ENCODE measurements around the gene EVL.

Gene EVL

DNA sequence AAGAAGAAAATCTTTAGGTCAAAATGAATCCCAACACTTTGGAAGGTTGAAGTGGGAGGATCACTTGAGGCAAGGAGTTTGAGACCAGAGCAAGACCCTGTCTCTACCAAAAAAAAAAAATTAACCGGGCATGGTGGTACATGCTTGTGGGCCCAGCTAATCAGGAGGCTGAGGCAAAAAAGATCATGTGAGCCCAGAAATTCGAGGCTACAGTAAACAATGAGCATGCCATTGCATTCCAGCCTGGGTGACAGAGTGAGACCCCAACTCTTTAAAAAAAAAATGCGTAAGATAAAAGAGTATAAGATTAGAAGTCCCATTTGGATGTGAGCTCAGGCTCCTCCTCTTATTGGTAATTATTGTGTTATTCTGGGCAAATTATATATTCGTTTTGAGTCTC lies 30.8 kb upstream of the EVL start:
- Histone ChIP-seq H3K9me3 (ENCODE audit: insufficient read depth, low read length) (no peaks in the 10 kb centered on the region), H3K79me2 (ENCODE audit: low read length) (no peaks in the 10 kb centered on the region), H3K36me3 (replicated peaks; ENCODE audit: low read depth, low read length) (no peaks in the 10 kb centered on the region), H3K27me3 (ENCODE audit: low read depth, low read length) (no peaks in the 10 kb centered on the region), H4K20me1 (ENCODE audit: insufficient read depth, low read length) (no peaks in the 10 kb centered on the region), H3K9ac (ENCODE audit: low read length) (no peak overlapping the region), H3K4me3 (ENCODE audit: low read length) (no peak overlapping the region), H3K27ac (ENCODE audit: low read length) (no peak overlapping the region), H2AFZ (ENCODE audit: low read depth, low read length) (no peak overlapping the region), H3K4me2 (ENCODE audit: low read length) (no peak overlapping the region), H3K4me1 (ENCODE audit: low read length) (no peaks in the 10 kb centered on the region)
- TF ChIP-seq, protein P1, sequence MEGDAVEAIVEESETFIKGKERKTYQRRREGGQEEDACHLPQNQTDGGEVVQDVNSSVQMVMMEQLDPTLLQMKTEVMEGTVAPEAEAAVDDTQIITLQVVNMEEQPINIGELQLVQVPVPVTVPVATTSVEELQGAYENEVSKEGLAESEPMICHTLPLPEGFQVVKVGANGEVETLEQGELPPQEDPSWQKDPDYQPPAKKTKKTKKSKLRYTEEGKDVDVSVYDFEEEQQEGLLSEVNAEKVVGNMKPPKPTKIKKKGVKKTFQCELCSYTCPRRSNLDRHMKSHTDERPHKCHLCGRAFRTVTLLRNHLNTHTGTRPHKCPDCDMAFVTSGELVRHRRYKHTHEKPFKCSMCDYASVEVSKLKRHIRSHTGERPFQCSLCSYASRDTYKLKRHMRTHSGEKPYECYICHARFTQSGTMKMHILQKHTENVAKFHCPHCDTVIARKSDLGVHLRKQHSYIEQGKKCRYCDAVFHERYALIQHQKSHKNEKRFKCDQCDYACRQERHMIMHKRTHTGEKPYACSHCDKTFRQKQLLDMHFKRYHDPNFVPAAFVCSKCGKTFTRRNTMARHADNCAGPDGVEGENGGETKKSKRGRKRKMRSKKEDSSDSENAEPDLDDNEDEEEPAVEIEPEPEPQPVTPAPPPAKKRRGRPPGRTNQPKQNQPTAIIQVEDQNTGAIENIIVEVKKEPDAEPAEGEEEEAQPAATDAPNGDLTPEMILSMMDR (IDR thresholded peaks at IDR 0.05; ENCODE audit: low read depth, low read length), result no peak
- no peak for TF ChIP-seq EZH2phosphoT487 (IDR thresholded peaks at IDR 0.05; ENCODE audit: low read depth)

DNA sequence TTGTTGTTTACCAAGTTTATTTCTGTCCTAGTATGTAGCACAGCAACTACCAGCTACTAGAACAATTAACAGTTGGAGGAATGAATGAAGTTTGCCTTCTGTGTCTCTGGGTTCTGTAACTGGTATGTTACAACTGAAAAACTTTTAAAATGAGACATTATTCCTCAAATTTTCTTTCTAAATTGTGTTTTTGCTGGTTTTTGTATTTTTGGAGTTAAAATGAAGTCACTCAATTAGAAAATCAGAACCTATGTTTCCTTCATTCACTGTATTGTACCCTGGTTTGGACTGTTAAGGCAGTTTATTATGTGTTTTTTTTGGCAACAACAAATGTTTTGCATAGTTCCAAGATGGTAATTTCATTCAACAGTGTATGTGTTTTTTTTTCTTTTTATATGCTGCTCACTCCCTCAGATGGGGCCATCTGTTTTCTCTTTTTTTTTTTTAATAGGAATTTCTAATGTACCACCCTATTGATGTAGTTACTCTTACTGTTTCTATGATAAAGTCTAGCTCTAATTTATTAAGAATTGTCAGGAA lies 30.2 kb upstream of the EVL start:
- no peak overlapping the region for H3K4me3 ChIP-seq (ENCODE audit: low read length)
- no peak overlapping the region for H3K4me2 ChIP-seq (ENCODE audit: low read length)
- no peaks in the 10 kb centered on the region for H3K36me3 ChIP-seq (replicated peaks; ENCODE audit: low read depth, low read length)
- no peak for TF ChIP-seq EZH2phosphoT487 (IDR thresholded peaks at IDR 0.05; ENCODE audit: low read depth)
- TF ChIP-seq, protein P1 (IDR thresholded peaks at IDR 0.05; ENCODE audit: low read depth, low read length), result no peak
- no peak overlapping the region for H2AFZ ChIP-seq (ENCODE audit: low read depth, low read length)
- no peaks in the 10 kb centered on the region for H3K9me3 ChIP-seq (ENCODE audit: insufficient read depth, low read length)
- no peaks in the 10 kb centered on the region; the same call in 1 of the 2 replicates for H4K20me1 ChIP-seq (ENCODE audit: insufficient read depth, low read length)
- H3K79me2 ChIP-seq (ENCODE audit: low read length), result no peaks in the 10 kb centered on the region
- no peaks in the 10 kb centered on the region for H3K4me1 ChIP-seq (ENCODE audit: low read length)
- no peaks in the 10 kb centered on the region for H3K27me3 ChIP-seq (ENCODE audit: low read depth, low read length)
- H3K27ac ChIP-seq (ENCODE audit: low read length), result no peak overlapping the region
- no peak overlapping the region for H3K9ac ChIP-seq (ENCODE audit: low read length)

- Histone ChIP-seq H3K36me3 (replicated peaks; ENCODE audit: low read depth, low read length) (no peaks in the 10 kb centered on the region), H3K27me3 (ENCODE audit: low read depth, low read length) (no peaks in the 10 kb centered on the region), H3K9ac (ENCODE audit: low read length) (no peak overlapping the region), H3K9me3 (ENCODE audit: insufficient read depth, low read length) (no peaks in the 10 kb centered on the region), H3K4me2 (ENCODE audit: low read length) (no peak overlapping the region), H3K4me3 (ENCODE audit: low read length) (no peak overlapping the region), H3K27ac (ENCODE audit: low read length) (no peak overlapping the region), H4K20me1 (ENCODE audit: insufficient read depth, low read length) (no peaks in the 10 kb centered on the region; the same call in 1 of the 2 replicates), H3K4me1 (ENCODE audit: low read length) (no peaks in the 10 kb centered on the region), H2AFZ (ENCODE audit: low read depth, low read length) (no peak overlapping the region), H3K79me2 (ENCODE audit: low read length) (no peaks in the 10 kb centered on the region)
- TF ChIP-seq, protein P1 (IDR thresholded peaks at IDR 0.05; ENCODE audit: low read depth, low read length), result peak; percentile 24
- no peak for TF ChIP-seq EZH2phosphoT487 (IDR thresholded peaks at IDR 0.05; ENCODE audit: low read depth)
Observed at GRCh38 chr14:100035700-100036099, 29.5 kb upstream of the EVL start.

DNA sequence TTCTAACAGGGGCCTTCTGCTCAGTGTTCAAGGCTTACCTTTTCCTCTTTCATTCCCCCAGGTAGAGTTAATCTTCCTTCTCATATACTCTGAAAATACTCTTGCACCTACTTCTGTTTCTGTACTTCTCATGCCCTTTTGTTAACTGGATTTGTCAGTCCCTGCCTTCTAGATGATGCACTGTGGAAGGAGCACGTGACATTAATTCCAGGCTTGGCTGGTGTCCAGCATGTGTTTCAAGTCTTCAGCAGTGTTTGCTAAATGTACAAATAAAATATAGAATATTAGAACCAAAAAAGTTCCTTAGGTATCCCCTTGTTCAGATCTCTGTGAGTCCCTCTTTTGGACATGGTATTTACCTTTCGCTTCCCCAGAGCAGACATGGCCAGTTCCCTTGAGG lies 27.9 kb upstream of the EVL start:
- Histone ChIP-seq H3K4me3 (ENCODE audit: low read length) (no peak overlapping the region), H3K4me1 (ENCODE audit: low read length) (no peaks in the 10 kb centered on the region), H3K79me2 (ENCODE audit: low read length) (no peaks in the 10 kb centered on the region), H2AFZ (ENCODE audit: low read depth, low read length) (no peak overlapping the region), H3K27ac (ENCODE audit: low read length) (no peak overlapping the region), H3K9ac (ENCODE audit: low read length) (no peak overlapping the region), H3K27me3 (ENCODE audit: low read depth, low read length) (no peaks in the 10 kb centered on the region), H3K9me3 (ENCODE audit: insufficient read depth, low read length) (no peaks in the 10 kb centered on the region), H3K4me2 (ENCODE audit: low read length) (no peak overlapping the region), H3K36me3 (replicated peaks; ENCODE audit: low read depth, low read length) (no peaks in the 10 kb centered on the region), H4K20me1 (ENCODE audit: insufficient read depth, low read length) (no peaks in the 10 kb centered on the region; the same call in 1 of the 2 replicates)
- TF ChIP-seq, protein P1 (IDR thresholded peaks at IDR 0.05; ENCODE audit: low read depth, low read length), result no peak
- TF ChIP-seq EZH2phosphoT487 (IDR thresholded peaks at IDR 0.05; ENCODE audit: low read depth), result no peak
